GM23338 (cell line): ENCODE data around the gene ADAM10.

ENCODE experiments used
- EZH2 ChIP-seq: fragments of 200-600 bp; sonication (generic); IDR thresholded peaks from one replicate; pipeline ENCODE4 v1.8.0; 2017; ENCODE audit warnings: antibody characterized with exemption, mild to moderate bottlenecking, low read depth; ENCODE audit not compliant: unreplicated experiment
- EZH2phosphoT487 ChIP-seq: fragments of 200-600 bp; sonication (generic); IDR thresholded peaks from one replicate; pipeline ENCODE4 v1.8.1; 2018; ENCODE audit warnings: antibody characterized with exemption; ENCODE audit not compliant: unreplicated experiment
- POLR2AphosphoS5 ChIP-seq: IDR thresholded peaks from 2 replicates; pipeline ENCODE4 v1.6.1; 2016; ENCODE audit warnings: antibody characterized with exemption, low read depth
- STAT1 ChIP-seq: IDR thresholded peaks from one replicate; pipeline ENCODE4 v1.6.1; 2016; ENCODE audit warnings: antibody characterized with exemption; ENCODE audit not compliant: unreplicated experiment
- ZNF114 ChIP-seq: fragments of 250-450 bp; sonication (Bioruptor Pico); IDR thresholded peaks from 2 replicates; pipeline ENCODE4 v1.5.0; 2020; ENCODE audit warnings: mild to moderate bottlenecking, moderate library complexity
- ZNF331 ChIP-seq: fragments of 250-450 bp; sonication (Bioruptor Pico); IDR thresholded peaks from 2 replicates; pipeline ENCODE4 v1.5.0; 2020; ENCODE audit warnings: low read depth, mild to moderate bottlenecking, moderate library complexity
- TF ChIP-seq, protein P1 (sequence below), 2 experiments: fragments of 200-600 bp in 1 of 2; sonication (generic) in 1 of 2; conservative IDR thresholded peaks; 2 replicates each; pipeline versions ENCODE4 v1.5.1 to v1.6.1; 2016 to 2017; ENCODE audit warnings: antibody characterized with exemption in 2 of 2, low read depth in 2 of 2, mild to moderate bottlenecking in 2 of 2, moderate library complexity in 1 of 2
- TF ChIP-seq, protein P2 (sequence below): IDR thresholded peaks from one replicate; pipeline ENCODE4 v1.6.1; 2018; ENCODE audit warnings: antibody characterized with exemption; ENCODE audit not compliant: unreplicated experiment

DNA sequence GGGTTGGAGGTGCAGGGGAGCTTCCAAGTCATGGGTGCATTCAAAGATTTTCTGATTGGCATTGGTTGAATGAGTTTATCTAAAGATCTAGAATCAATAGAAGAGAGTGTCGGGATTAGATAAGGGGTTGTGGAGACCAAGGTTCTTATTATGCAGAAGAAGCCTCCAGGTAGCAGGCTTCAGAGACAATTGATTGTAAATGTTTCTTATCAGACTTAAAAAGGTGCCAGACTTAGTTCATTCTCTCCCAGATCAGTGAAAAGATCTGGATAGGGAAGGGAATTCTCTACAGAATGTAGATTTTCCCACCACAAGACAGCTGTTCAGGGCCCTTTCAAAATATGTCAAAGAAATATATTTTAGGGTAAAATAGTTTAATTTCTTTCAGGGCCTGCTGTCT, 188.2 kb downstream of the ADAM10 start:
- no peak for TF ChIP-seq ZNF114 (CRISPR knock-in tag)
- TF ChIP-seq, protein P1, sequence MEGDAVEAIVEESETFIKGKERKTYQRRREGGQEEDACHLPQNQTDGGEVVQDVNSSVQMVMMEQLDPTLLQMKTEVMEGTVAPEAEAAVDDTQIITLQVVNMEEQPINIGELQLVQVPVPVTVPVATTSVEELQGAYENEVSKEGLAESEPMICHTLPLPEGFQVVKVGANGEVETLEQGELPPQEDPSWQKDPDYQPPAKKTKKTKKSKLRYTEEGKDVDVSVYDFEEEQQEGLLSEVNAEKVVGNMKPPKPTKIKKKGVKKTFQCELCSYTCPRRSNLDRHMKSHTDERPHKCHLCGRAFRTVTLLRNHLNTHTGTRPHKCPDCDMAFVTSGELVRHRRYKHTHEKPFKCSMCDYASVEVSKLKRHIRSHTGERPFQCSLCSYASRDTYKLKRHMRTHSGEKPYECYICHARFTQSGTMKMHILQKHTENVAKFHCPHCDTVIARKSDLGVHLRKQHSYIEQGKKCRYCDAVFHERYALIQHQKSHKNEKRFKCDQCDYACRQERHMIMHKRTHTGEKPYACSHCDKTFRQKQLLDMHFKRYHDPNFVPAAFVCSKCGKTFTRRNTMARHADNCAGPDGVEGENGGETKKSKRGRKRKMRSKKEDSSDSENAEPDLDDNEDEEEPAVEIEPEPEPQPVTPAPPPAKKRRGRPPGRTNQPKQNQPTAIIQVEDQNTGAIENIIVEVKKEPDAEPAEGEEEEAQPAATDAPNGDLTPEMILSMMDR (conservative IDR thresholded peaks at IDR 0.05; ENCODE audit: low read depth in 2 of 2) = no peak
- TF ChIP-seq EZH2 = no peak
- no peak for TF ChIP-seq POLR2AphosphoS5
- no peak for TF ChIP-seq ZNF331 (CRISPR knock-in tag)
- TF ChIP-seq, protein P2, sequence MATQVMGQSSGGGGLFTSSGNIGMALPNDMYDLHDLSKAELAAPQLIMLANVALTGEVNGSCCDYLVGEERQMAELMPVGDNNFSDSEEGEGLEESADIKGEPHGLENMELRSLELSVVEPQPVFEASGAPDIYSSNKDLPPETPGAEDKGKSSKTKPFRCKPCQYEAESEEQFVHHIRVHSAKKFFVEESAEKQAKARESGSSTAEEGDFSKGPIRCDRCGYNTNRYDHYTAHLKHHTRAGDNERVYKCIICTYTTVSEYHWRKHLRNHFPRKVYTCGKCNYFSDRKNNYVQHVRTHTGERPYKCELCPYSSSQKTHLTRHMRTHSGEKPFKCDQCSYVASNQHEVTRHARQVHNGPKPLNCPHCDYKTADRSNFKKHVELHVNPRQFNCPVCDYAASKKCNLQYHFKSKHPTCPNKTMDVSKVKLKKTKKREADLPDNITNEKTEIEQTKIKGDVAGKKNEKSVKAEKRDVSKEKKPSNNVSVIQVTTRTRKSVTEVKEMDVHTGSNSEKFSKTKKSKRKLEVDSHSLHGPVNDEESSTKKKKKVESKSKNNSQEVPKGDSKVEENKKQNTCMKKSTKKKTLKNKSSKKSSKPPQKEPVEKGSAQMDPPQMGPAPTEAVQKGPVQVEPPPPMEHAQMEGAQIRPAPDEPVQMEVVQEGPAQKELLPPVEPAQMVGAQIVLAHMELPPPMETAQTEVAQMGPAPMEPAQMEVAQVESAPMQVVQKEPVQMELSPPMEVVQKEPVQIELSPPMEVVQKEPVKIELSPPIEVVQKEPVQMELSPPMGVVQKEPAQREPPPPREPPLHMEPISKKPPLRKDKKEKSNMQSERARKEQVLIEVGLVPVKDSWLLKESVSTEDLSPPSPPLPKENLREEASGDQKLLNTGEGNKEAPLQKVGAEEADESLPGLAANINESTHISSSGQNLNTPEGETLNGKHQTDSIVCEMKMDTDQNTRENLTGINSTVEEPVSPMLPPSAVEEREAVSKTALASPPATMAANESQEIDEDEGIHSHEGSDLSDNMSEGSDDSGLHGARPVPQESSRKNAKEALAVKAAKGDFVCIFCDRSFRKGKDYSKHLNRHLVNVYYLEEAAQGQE = no peak
- TF ChIP-seq EZH2phosphoT487 = no peak
- no peak for TF ChIP-seq STAT1
